ENCODE measurements around the gene JARID2.

Gene JARID2

GRCh38 chr6:15513131-15513771, 267.4 kb downstream of the JARID2 start:
- Histone ChIP-seq H3K27me3 (ENCODE audit: low read length) (no peaks in the 10 kb centered on the region), H3F3A (ENCODE audit: insufficient read depth) (no peaks in the 10 kb centered on the region), H3K4me2 (ENCODE audit: low read depth, low read length, poor library complexity, severe bottlenecking) (no peak overlapping the region), H2AFZ (ENCODE audit: low read depth, low read length, severe bottlenecking) (no peak overlapping the region), H3K79me2 (ENCODE audit: insufficient read depth, low read length) (no peaks in the 10 kb centered on the region), H3K27ac (ENCODE audit: low read depth, low read length) (no peak overlapping the region), H3K9me2 (replicated peaks; ENCODE audit: insufficient read depth, low read length) (no peaks in the 10 kb centered on the region), H3K9me3 (ENCODE audit: insufficient read depth, low read length) (no peaks in the 10 kb centered on the region), H3K4me3 (ENCODE audit: insufficient read depth, low read length, poor library complexity, severe bottlenecking) (no peak overlapping the region), H4K20me1 (ENCODE audit: low read depth, low read length) (no peaks in the 10 kb centered on the region), H3K36me3 (ENCODE audit: low read length) (no peaks in the 10 kb centered on the region), H3K9ac (ENCODE audit: low read length) (no peak overlapping the region)
- TF ChIP-seq CTCF (IDR thresholded peaks at IDR 0.05; ENCODE audit: insufficient read depth, low read length, poor library complexity, severe bottlenecking) (no peak), EZH2phosphoT487 (conservative IDR thresholded peaks at IDR 0.05; ENCODE audit: low read length) (no peak)

- Histone ChIP-seq H3K4me3 (ENCODE audit: insufficient read depth, low read length, poor library complexity, severe bottlenecking) (no peak overlapping the region), H2AFZ (ENCODE audit: low read depth, low read length, severe bottlenecking) (no peak overlapping the region), H3K79me2 (ENCODE audit: insufficient read depth, low read length) (no peaks in the 10 kb centered on the region), H3K9me3 (ENCODE audit: insufficient read depth, low read length) (no peaks in the 10 kb centered on the region), H4K20me1 (ENCODE audit: low read depth, low read length) (no peaks in the 10 kb centered on the region), H3K9ac (ENCODE audit: low read length) (no peak overlapping the region), H3K4me2 (ENCODE audit: low read depth, low read length, poor library complexity, severe bottlenecking) (no peak overlapping the region), H3K36me3 (ENCODE audit: low read length) (no peaks in the 10 kb centered on the region), H3K27me3 (ENCODE audit: low read length) (no peaks in the 10 kb centered on the region), H3K27ac (ENCODE audit: low read depth, low read length) (no peak overlapping the region), H3K9me2 (replicated peaks; ENCODE audit: insufficient read depth, low read length) (no peaks in the 10 kb centered on the region), H3F3A (ENCODE audit: insufficient read depth) (no peaks in the 10 kb centered on the region)
- TF ChIP-seq EZH2phosphoT487 (conservative IDR thresholded peaks at IDR 0.05; ENCODE audit: low read length), result no peak
- no peak for TF ChIP-seq CTCF (IDR thresholded peaks at IDR 0.05; ENCODE audit: insufficient read depth, low read length, poor library complexity, severe bottlenecking)
Observed at GRCh38 chr6:15513801-15514711, 268.2 kb downstream of the JARID2 start.

GRCh38 chr6:15515226-15515625, 269.4 kb downstream of the JARID2 start:
- H3F3A ChIP-seq (ENCODE audit: insufficient read depth), result no peaks in the 10 kb centered on the region
- H3K4me3 ChIP-seq (ENCODE audit: insufficient read depth, low read length, poor library complexity, severe bottlenecking), result no peak overlapping the region
- no peaks in the 10 kb centered on the region for H3K9me3 ChIP-seq (ENCODE audit: insufficient read depth, low read length)
- H4K20me1 ChIP-seq (ENCODE audit: low read depth, low read length), result no peaks in the 10 kb centered on the region
- H3K27me3 ChIP-seq (ENCODE audit: low read length), result no peaks in the 10 kb centered on the region
- no peaks in the 10 kb centered on the region for H3K9me2 ChIP-seq (replicated peaks; ENCODE audit: insufficient read depth, low read length)
- peak overlapping the region; percentile 1 for H3K27ac ChIP-seq (ENCODE audit: low read depth, low read length)
- H3K79me2 ChIP-seq (ENCODE audit: insufficient read depth, low read length), result no peaks in the 10 kb centered on the region
- H2AFZ ChIP-seq (ENCODE audit: low read depth, low read length, severe bottlenecking), result no peak overlapping the region
- no peak overlapping the region for H3K4me2 ChIP-seq (ENCODE audit: low read depth, low read length, poor library complexity, severe bottlenecking)
- TF ChIP-seq CTCF (IDR thresholded peaks at IDR 0.05; ENCODE audit: insufficient read depth, low read length, poor library complexity, severe bottlenecking), result no peak
- TF ChIP-seq EZH2phosphoT487 (conservative IDR thresholded peaks at IDR 0.05; ENCODE audit: low read length), result no peak
- H3K9ac ChIP-seq (ENCODE audit: low read length), result no peak overlapping the region
- no peaks in the 10 kb centered on the region for H3K36me3 ChIP-seq (ENCODE audit: low read length)

Measured in SU-DHL-6 (cell line).